Measurements from ENCODE around the gene RAB11FIP3.

The RAB11FIP3 gene

DNA sequence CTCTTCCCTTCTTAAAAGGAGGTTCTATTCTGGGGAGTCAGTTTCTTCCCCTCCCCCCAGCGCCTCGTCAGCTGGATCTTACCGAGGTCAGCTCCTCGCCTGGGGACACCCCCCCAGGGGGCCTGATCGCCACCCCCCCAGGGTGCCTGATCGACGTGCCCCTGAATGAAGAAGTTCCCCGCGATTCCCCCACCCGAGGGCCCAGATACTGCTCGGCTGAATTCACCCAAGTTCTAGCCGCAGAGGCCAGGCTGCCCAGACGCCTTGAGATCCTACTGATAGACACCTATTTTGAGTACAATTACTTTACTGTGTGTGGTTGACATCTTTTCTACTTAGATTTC lies 1.4 kb downstream of the RAB11FIP3 start:
- peaks cover 37% of the 10 kb centered on the region for H3K4me1 Mint-ChIP-seq (ENCODE audit: low read depth)
- H3K36me3 Mint-ChIP-seq, result peaks cover 3% of the 10 kb centered on the region
- no peaks in the 10 kb centered on the region for H3K9me3 Mint-ChIP-seq (ENCODE audit: low read depth)
- H3K4me3 Mint-ChIP-seq, result peak overlapping the region; percentile 91
- no peaks in the 10 kb centered on the region for H3K27me3 Mint-ChIP-seq
- peak overlapping the region; percentile 70 for H3K27ac Mint-ChIP-seq

- Mint-ChIP-seq H3K9me3 (ENCODE audit: low read depth) (no peaks in the 10 kb centered on the region), H3K27me3 (no peaks in the 10 kb centered on the region), H3K27ac (peak overlapping the region; percentile 70), H3K4me1 (ENCODE audit: low read depth) (peaks cover 37% of the 10 kb centered on the region), H3K4me3 (peak overlapping the region; percentile 91), H3K36me3 (peaks cover 3% of the 10 kb centered on the region)
Observed at GRCh38 chr16:427250-427649, 1.8 kb downstream of the RAB11FIP3 start.

DNA sequence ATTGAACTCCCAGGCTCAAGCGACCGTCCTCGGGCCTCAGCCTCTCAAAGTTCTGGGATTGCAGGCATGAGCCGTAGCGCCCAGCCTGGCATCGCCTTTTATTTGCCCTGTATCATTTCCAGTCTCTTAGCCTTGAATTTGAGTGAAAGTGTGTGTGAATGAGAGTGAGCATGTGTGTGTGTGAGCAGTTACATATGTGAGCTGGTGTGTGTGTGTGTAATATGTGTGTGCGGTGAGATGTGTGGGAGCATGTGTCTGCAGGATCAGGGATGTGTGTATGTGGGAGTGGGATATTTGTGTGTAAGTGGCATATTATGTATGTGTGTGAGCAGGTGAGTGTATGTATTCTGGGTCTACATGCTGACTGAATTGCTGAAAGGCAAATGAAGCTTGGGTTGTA lies 5.5 kb downstream of the RAB11FIP3 start:
- H3K36me3 Mint-ChIP-seq, result peaks cover 3% of the 10 kb centered on the region
- H3K4me3 Mint-ChIP-seq, result no peak overlapping the region
- no peaks in the 10 kb centered on the region for H3K9me3 Mint-ChIP-seq (ENCODE audit: low read depth)
- H3K4me1 Mint-ChIP-seq (ENCODE audit: low read depth), result peaks cover 28% of the 10 kb centered on the region
- H3K27ac Mint-ChIP-seq, result no peak overlapping the region
- no peaks in the 10 kb centered on the region for H3K27me3 Mint-ChIP-seq

DNA sequence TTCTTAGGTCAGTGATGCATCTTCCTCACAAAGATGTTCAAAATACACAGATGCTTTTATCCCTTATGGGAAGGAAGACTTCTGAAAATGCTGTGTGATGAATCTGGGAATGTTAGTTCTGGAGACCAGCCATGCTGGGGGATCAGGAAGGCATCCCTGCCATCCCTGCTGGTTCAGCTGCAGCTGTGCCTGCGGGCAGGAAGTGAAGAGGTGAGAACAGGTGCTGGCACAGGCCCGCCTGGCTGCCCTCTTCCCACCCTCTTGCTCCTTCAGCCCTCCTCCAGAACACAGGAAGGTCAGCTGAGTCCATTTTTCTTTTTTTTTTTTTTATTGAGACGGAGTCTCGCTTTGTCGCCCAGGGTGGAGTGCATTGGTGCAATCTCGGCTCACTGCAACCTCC lies 15.2 kb downstream of the RAB11FIP3 start:
- Mint-ChIP-seq H3K27ac (no peak overlapping the region), H3K9me3 (ENCODE audit: low read depth) (no peaks in the 10 kb centered on the region), H3K4me1 (ENCODE audit: low read depth) (peaks cover 3% of the 10 kb centered on the region), H3K27me3 (no peaks in the 10 kb centered on the region), H3K36me3 (peaks cover 2% of the 10 kb centered on the region), H3K4me3 (no peak overlapping the region)

DNA sequence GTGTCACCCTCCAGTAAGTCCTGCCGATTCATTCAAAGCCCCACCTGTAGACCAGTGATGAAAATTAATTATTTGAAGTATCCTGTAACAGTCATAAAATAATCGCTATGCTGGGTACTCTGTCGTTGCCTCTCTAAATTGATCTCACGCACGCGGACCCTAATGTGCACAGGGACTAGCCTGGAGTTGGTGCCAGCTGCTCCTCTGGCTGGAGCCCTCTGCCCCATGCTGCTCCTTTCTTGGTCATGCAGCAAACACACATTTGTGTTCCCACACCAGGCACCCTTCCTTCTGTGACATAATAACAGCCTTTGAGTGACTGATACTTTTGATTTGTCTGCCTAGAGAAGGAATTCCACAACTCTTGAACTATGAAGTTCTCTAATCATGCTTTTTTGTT lies 16.0 kb downstream of the RAB11FIP3 start:
- Mint-ChIP-seq H3K9me3 (ENCODE audit: low read depth) (no peaks in the 10 kb centered on the region), H3K36me3 (peaks cover 2% of the 10 kb centered on the region), H3K4me1 (ENCODE audit: low read depth) (peaks cover 3% of the 10 kb centered on the region), H3K27me3 (no peaks in the 10 kb centered on the region), H3K4me3 (no peak overlapping the region), H3K27ac (no peak overlapping the region)

DNA sequence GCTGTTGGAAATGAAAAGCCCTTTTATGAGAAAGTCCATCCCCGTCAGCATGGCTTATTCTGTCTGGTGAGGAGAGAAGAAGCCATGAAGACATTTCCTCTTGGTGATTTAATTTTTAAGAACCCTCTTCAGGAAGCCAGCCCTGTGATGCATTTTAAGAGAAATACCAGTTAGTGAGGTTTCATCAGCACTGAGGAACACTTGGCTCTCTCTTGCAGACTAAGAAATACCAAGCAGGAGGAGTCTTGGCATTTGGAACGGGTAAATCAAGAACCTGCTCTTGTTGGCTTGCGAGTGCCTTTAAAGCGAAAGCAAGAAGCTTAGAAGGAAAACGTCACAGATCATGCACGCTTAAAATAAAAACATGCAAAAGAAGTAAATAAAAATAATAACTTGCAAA lies 17.5 kb downstream of the RAB11FIP3 start:
- no peaks in the 10 kb centered on the region for H3K27me3 Mint-ChIP-seq
- H3K4me1 Mint-ChIP-seq (ENCODE audit: low read depth), result peaks cover 3% of the 10 kb centered on the region
- no peak overlapping the region for H3K4me3 Mint-ChIP-seq
- H3K27ac Mint-ChIP-seq, result no peak overlapping the region
- peaks cover 2% of the 10 kb centered on the region for H3K36me3 Mint-ChIP-seq
- no peaks in the 10 kb centered on the region for H3K9me3 Mint-ChIP-seq (ENCODE audit: low read depth)

DNA sequence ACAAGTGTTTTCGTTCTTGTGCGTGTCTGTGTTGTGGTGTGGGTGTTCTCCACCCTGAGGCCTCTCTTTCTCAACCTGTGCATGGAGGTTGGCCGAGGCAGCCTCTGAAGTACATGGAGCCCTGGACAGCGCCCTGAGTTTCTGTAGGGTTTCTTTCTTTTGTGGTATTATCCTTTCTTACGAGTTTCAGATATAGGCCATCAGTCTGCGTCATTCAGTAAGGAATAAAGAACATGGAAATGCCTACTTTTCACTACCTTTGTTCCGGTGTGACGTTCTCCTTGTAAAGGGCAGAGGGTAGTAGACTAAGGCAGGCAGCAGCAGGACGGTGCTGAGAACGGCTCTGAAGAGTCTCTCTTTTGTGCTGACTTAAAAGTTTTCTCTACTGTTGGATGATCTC lies 18.6 kb downstream of the RAB11FIP3 start:
- Mint-ChIP-seq H3K9me3 (ENCODE audit: low read depth) (no peaks in the 10 kb centered on the region), H3K36me3 (peaks cover 2% of the 10 kb centered on the region), H3K27me3 (no peaks in the 10 kb centered on the region), H3K4me1 (ENCODE audit: low read depth) (peaks cover 3% of the 10 kb centered on the region), H3K27ac (no peak overlapping the region), H3K4me3 (no peak overlapping the region)

DNA sequence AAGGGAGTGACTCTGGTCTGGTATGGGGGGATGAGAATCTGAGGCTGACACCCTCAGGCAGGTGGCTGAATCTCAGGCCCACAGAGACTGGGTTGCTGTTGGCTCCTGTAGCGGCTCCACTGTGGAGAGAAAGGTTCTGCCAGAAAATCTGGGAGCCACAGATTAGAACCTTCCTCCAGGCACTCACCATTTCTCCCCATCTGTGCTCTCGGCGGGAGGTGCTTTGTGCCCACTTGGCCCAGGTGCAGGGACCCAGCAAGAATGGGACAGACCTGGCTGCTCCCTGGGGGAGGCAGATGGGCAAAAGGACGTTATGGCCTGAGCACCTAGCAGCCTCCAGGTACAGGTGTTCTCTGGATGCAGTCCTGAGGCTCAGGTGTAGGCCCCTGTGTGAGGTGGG lies 20.1 kb downstream of the RAB11FIP3 start:
- Mint-ChIP-seq H3K36me3 (no peaks in the 10 kb centered on the region), H3K27ac (no peak overlapping the region), H3K4me1 (ENCODE audit: low read depth) (peaks cover 3% of the 10 kb centered on the region), H3K27me3 (no peaks in the 10 kb centered on the region), H3K4me3 (no peak overlapping the region), H3K9me3 (ENCODE audit: low read depth) (no peaks in the 10 kb centered on the region)

GRCh38 chr16:450385-450784 lies 24.9 kb downstream of the RAB11FIP3 start:
- Mint-ChIP-seq H3K27ac (no peak overlapping the region), H3K4me3 (no peak overlapping the region), H3K4me1 (ENCODE audit: low read depth) (peaks cover 6% of the 10 kb centered on the region), H3K27me3 (no peaks in the 10 kb centered on the region), H3K36me3 (no peaks in the 10 kb centered on the region), H3K9me3 (ENCODE audit: low read depth) (no peaks in the 10 kb centered on the region)

DNA sequence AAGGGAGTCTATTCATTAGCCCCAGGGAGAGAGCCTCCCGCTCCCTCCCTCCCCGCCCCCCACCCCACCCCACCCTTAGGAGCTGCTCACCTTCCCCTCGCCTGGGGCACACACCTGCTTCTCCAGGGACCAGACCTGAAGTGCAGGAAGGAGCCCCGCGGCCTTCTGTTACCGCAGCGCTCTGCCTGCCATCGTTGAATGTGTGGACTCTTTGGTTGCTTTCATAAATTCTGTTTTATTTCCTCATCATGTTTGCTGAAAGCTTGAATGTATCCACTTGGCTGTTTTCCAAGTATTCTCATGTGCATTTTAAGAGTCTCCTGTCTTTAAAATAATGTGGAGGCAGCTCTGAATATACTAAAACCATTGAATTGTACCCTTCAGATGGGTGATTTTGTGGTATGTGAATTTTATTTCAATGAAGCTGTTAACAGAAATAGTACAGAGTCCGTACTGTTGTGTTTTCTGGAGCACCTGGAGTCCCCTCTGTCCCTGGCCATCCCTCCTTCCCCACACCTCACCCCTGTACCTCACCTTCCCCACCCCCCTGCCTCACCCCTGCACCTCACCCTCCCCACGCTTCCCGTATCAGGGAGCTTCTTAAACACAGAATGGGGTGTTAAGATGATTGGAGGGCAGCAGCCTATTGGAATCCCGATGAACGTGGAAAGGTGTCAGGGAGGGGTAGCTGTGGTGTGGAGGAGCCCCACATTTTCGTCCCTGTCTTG lies 25.5 kb downstream of the RAB11FIP3 start:
- Mint-ChIP-seq H3K27me3 (no peaks in the 10 kb centered on the region), H3K4me3 (no peak overlapping the region), H3K9me3 (ENCODE audit: low read depth) (no peaks in the 10 kb centered on the region), H3K36me3 (no peaks in the 10 kb centered on the region), H3K27ac (no peak overlapping the region), H3K4me1 (ENCODE audit: low read depth) (peaks cover 6% of the 10 kb centered on the region)

DNA sequence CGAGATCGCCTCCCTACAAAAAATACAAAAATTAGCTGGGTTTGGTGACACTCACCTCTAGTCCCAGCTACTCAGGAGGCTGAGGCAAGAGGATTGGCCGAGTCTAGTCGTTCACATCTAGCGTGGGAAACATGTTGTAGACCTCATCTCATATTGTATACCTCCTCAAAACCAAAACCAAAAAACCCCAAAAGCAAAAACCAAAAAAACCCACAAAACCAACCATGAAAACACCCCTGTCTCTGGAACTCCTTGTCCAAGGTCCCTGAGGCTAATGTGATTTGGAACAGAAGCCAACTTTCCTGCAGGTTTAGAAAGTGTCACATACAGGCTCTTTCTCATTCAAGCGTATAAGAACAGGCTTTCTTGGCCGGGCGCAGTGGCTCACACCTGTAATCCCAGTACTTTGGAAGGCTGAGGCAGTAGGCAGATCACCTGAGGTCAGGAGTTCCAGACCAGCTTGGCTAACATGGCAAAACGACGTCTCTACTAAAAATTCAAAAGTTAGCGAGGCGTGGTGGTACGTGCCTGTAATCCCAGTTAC lies 29.0 kb downstream of the RAB11FIP3 start:
- H3K27ac Mint-ChIP-seq, result no peak overlapping the region
- H3K27me3 Mint-ChIP-seq, result no peaks in the 10 kb centered on the region
- H3K4me1 Mint-ChIP-seq (ENCODE audit: low read depth), result peaks cover 11% of the 10 kb centered on the region
- H3K36me3 Mint-ChIP-seq, result no peaks in the 10 kb centered on the region
- no peaks in the 10 kb centered on the region for H3K9me3 Mint-ChIP-seq (ENCODE audit: low read depth)
- H3K4me3 Mint-ChIP-seq, result no peak overlapping the region

GRCh38 chr16:455453-455852 lies 30.0 kb downstream of the RAB11FIP3 start:
- Mint-ChIP-seq H3K4me1 (ENCODE audit: low read depth) (peaks cover 11% of the 10 kb centered on the region), H3K4me3 (no peak overlapping the region), H3K36me3 (no peaks in the 10 kb centered on the region), H3K27me3 (no peaks in the 10 kb centered on the region), H3K27ac (no peak overlapping the region), H3K9me3 (ENCODE audit: low read depth) (no peaks in the 10 kb centered on the region)

DNA sequence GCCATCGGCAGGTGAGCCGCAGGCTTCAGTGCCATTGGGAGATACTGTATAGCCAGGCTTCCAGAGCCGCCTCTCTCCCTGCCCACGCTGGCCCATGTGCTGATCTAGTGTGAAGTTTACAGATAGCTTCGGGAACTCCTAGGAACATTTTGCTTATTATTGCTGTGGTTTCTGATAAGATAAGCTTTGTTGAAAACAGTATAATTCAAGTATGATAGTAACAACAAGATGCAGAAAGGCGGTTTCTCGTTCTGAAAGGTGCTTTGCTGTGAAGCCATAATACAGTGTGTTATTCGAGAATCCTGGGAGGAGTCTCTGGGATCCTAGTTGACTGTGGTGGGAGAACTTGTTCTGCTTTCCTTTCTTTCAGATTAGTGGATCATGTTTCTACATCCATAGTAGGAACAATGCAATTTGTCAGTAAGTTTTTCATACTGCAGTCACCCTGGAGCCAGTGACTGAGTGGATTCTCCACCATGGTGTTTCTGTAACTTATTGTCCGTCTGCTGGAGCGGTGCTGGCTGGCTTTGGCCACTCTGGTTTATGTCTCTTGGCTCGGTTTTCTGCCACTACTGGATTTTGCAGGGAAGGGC lies 31.5 kb downstream of the RAB11FIP3 start:
- peaks cover 3% of the 10 kb centered on the region for H3K36me3 Mint-ChIP-seq
- peaks cover 8% of the 10 kb centered on the region for H3K4me1 Mint-ChIP-seq (ENCODE audit: low read depth)
- H3K27ac Mint-ChIP-seq, result no peak overlapping the region
- H3K4me3 Mint-ChIP-seq, result no peak overlapping the region
- H3K9me3 Mint-ChIP-seq (ENCODE audit: low read depth), result no peaks in the 10 kb centered on the region
- H3K27me3 Mint-ChIP-seq, result no peaks in the 10 kb centered on the region

DNA sequence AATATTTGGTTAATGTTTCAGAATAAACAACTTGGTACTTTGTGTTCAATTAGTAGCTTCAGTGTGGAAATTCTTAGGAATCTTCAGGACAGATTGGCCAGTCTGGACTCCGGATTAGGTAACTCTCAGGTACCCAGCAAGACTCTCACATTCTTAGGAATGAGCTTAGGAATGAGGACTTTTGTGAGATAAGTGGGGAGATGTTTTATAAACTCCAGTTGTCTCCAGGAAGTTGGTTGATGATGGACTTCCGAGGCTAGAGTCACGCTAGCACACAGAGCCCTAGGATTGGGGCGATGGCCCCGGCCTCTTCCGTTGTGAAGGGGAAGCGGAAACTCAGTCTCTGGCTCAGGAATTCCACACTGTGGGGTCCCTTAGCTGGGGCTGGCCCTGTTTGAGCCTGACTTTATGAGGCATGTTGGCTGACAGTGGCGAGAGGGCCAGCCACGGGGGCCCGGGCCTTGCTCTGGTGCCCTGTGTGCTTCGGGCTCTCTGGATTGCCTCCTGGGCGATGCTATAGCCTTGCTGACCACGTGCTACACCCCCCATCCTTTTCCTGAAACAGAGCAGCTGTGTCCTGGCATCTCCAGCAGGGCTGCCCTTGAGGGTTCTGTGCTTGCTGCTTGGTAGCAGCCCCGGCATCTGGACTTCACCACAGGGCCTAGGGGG lies 32.4 kb downstream of the RAB11FIP3 start:
- Mint-ChIP-seq H3K4me3 (no peak overlapping the region), H3K36me3 (peaks cover 5% of the 10 kb centered on the region), H3K9me3 (ENCODE audit: low read depth) (no peaks in the 10 kb centered on the region), H3K4me1 (ENCODE audit: low read depth) (peaks cover 8% of the 10 kb centered on the region), H3K27me3 (no peaks in the 10 kb centered on the region), H3K27ac (no peak overlapping the region)

DNA sequence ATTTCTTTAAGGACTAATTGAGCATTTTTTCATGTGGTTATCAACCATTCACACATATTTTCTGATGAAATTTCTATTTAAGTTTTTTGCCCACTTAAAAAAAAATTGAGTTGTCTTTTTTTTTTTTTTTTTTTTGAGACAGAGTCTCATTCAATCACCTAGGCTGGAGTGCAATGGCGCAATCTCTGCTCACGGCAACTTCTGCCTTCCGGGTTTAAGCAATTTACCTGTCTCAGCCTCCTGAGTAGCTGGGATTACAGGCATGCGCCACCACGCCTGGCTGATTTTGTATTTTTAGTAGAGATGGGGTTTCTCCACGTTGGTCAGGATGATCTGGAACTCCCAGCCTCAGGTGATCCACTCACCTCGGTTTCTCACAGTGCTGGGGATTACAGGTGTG lies 34.3 kb downstream of the RAB11FIP3 start:
- no peak overlapping the region for H3K27ac Mint-ChIP-seq
- H3K4me1 Mint-ChIP-seq (ENCODE audit: low read depth), result peaks cover 5% of the 10 kb centered on the region
- H3K27me3 Mint-ChIP-seq, result no peaks in the 10 kb centered on the region
- no peaks in the 10 kb centered on the region for H3K9me3 Mint-ChIP-seq (ENCODE audit: low read depth)
- no peak overlapping the region for H3K4me3 Mint-ChIP-seq
- peaks cover 8% of the 10 kb centered on the region for H3K36me3 Mint-ChIP-seq

Measured in activated naive CD8-positive, alpha-beta T cell (primary cell).